HUES6 (cell line): ENCODE results near the gene RPL14.
"Not testable (repeated sequence)": the region's sequence is repeated elsewhere in the genome, so short reads cannot be mapped to it uniquely, and the experiment has no call there.

Experiments used
- H3K27ac ChIP-seq: 2 replicates; pipeline ENCODE4 v1.7.0; 2013; ENCODE audit warnings: low read depth, mild to moderate bottlenecking, low read length, inconsistent platforms
- H3K27me3 ChIP-seq: 2 replicates; pipeline ENCODE4 v1.6.1; 2013; ENCODE audit warnings: low read length; ENCODE audit not compliant: control insufficient read depth, insufficient read depth
- H3K36me3 ChIP-seq: 2 replicates; pipeline ENCODE4 v1.6.1; 2013; ENCODE audit warnings: low read length; ENCODE audit not compliant: control insufficient read depth, insufficient read depth
- H3K4me1 ChIP-seq: 2 replicates; pipeline ENCODE4 v1.6.1; 2013; ENCODE audit warnings: low read length; ENCODE audit not compliant: control insufficient read depth, insufficient read depth
- H3K4me3 ChIP-seq: 2 replicates; pipeline ENCODE4 v1.5.1; 2013; ENCODE audit warnings: low read depth, low read length
- H3K9ac ChIP-seq: one replicate; pipeline ENCODE4 v1.6.1; 2013; ENCODE audit warnings: mild to moderate bottlenecking, low read length
- H3K9me3 ChIP-seq: 2 replicates; pipeline ENCODE4 v1.6.1; 2013; ENCODE audit warnings: low read depth, low read length; ENCODE audit not compliant: control insufficient read depth, insufficient read depth

The RPL14 gene

GRCh38 chr3:40451551-40451950 lies 5.6 kb upstream of the RPL14 start:
- no peak overlapping the region for H3K4me3 ChIP-seq
- H3K27ac ChIP-seq = no peak overlapping the region
- peaks cover 3% of the 10 kb centered on the region; the same call in 1 of the 2 replicates for H3K4me1 ChIP-seq
- no peaks in the 10 kb centered on the region for H3K9me3 ChIP-seq
- H3K27me3 ChIP-seq = no peaks in the 10 kb centered on the region
- no peak overlapping the region for H3K9ac ChIP-seq
- no peaks in the 10 kb centered on the region for H3K36me3 ChIP-seq

DNA sequence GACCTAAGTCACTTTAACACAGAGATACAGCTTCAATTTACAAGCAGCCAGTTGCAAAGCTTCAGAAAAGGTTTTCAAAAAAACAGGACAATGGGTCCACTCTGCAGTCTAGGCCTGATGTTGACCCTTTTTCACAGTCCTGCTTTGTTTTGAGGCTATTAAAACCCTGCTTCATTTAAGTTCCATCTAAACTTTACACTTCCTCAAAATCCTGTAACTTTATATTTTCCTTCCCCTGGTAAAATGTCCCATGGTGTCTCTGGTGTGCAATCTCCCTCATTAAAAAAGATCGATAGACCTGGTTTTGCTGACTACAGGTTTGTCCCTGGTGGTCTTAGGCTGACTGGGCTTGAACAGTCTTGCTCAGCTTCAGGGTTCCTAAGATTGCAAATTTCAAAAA lies 5.1 kb upstream of the RPL14 start:
- Histone ChIP-seq H3K36me3 (no peaks in the 10 kb centered on the region), H3K4me1 (peaks cover 3% of the 10 kb centered on the region; the same call in 1 of the 2 replicates), H3K4me3 (peak overlapping the region; percentile 89), H3K27ac (no peak overlapping the region), H3K9me3 (no peaks in the 10 kb centered on the region), H3K27me3 (no peaks in the 10 kb centered on the region), H3K9ac (no peak overlapping the region)

DNA sequence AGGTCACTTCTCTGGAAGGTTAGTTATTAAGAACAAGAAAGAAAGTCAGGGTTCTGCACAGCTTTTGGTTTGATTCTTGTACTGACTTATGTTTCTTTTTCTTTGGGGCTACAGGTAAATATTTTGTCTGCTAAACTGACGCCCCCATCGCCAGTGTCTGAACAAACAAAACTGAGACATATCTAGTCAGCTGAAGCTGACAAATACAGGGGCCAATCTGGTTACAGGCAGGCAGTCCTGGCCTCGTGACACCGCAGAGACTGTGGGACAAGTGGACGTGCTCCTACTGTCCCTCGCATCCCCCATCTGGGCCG lies 4.6 kb upstream of the RPL14 start:
- Histone ChIP-seq H3K9me3 (no peaks in the 10 kb centered on the region), H3K4me3 (peak overlapping the region; percentile 89), H3K27me3 (no peaks in the 10 kb centered on the region), H3K27ac (peak overlapping the region; percentile 10; the same call in 1 of the 2 replicates), H3K9ac (peak overlapping the region; percentile 85), H3K36me3 (peaks cover 2% of the 10 kb centered on the region; the same call in 1 of the 2 replicates), H3K4me1 (peaks cover 3% of the 10 kb centered on the region; the same call in 1 of the 2 replicates)

DNA sequence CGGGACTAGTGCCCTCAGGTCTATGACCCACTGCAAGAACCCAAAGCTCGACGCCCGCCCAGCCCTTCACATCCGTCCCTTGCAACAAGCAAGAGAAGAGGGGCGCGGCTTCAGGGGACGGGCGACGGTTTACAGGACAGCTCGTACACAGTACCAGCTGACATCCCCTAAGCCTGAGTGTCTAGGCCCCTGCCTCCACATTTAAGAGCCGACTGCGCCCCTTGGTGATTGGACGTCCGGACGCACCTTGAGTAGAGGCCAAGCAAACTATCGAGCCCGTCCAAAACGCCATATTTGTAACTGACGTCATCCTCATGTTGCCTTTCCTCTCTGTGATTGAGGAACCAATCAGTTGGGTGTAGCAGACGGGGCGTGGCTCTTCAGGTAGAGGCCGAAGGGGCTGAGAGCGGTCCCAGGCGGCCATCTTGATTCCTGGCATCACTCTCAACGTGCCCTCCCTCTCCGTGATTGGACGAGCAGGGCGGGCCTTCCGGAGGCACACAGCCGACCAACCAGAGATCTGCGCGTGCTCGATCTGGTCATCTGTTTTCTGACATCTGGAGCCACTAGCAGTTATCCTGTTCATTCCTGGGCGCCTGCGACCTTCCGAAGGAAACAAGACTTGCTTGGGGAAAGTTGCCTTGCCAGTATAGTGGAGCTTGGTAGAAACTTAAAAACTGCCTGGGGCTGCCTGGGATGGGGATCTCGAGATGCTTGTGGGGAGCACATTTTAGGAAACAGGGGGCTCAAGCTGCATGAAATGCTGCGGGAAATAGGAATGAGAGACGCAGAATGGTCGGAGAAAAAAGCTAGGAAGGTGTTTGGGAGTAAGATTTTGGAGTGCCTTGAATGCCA lies 4.0 kb upstream of the RPL14 start:
- peak overlapping the region; percentile 85 for H3K9ac ChIP-seq
- no peaks in the 10 kb centered on the region for H3K9me3 ChIP-seq

DNA sequence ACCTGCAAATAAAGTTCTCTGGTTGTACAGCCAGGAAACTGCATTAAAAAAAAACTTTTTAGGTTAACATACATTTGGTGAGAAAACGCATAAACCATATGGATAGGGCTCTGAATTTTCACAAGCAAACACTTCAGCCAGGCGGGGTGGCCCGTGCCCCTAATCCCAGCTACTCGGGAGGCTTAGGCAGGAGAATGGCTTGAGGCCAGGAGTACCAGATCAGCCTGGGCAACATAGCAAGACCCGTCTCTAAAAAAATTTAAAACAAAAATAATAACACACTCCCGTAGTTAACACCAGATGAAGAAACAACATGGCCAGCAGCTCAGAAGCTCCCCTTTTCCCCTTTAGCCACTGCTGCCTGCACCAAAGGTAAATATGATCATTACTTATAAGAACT lies 3.2 kb upstream of the RPL14 start:
- peaks cover 17% of the 10 kb centered on the region for H3K36me3 ChIP-seq
- peak overlapping the region; percentile 89 for H3K4me3 ChIP-seq
- peak overlapping the region; percentile 32 for H3K9ac ChIP-seq
- H3K27me3 ChIP-seq = no peaks in the 10 kb centered on the region
- peaks cover 9% of the 10 kb centered on the region; the same call in 1 of the 2 replicates for H3K4me1 ChIP-seq
- no peak overlapping the region for H3K27ac ChIP-seq
- no peaks in the 10 kb centered on the region for H3K9me3 ChIP-seq

More for the DNA sequence above, 4.0 kb upstream of the RPL14 start:
- no peaks in the 10 kb centered on the region for H3K27me3 ChIP-seq
- H3K36me3 ChIP-seq = peaks cover 8% of the 10 kb centered on the region
- H3K4me1 ChIP-seq = peaks cover 4% of the 10 kb centered on the region; the same call in 1 of the 2 replicates
- H3K27ac ChIP-seq = peak overlapping the region; percentile 10; the same call in 1 of the 2 replicates
- peak overlapping the region; percentile 89 for H3K4me3 ChIP-seq

- Histone ChIP-seq H3K9me3 (no peaks in the 10 kb centered on the region), H3K36me3 (peaks cover 29% of the 10 kb centered on the region), H3K9ac (no peak overlapping the region), H3K4me3 (no peak overlapping the region), H3K27me3 (no peaks in the 10 kb centered on the region), H3K27ac (no peak overlapping the region), H3K4me1 (peaks cover 9% of the 10 kb centered on the region; the same call in 1 of the 2 replicates)
Measured at GRCh38 chr3:40455328-40455727, 1.8 kb upstream of the RPL14 start.

DNA sequence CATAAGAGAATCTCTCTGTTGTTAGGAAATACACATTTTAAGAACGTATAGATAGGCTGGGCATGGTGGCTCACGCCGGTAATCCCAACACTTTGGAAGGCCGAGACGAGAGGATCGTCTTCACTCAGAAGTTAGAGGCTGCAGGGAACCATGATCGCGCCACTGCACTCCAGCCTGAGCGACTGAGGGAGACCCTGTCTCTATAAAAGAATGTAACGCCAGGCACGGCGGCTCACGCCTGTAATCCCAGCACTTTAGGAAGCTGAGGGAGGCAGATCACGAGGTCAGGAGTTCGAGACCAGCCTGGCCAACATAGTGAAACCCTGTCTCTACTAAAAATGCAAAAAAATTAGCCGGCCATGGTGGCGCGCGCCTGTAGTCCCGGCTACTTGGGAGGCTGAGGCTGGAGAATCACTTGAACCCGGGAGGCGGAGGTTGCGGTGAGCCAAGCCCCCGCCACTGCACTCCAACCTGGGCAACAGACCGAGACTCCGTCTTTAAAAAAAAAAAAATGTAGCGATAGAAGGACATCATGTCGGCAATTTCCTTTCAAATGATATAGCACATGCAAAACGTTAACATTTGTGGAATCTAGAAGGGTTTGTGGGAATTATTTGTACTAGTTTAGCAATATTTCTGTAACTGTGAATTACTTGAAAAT lies 730 bp upstream of the RPL14 start:
- Histone ChIP-seq H3K27ac (peak overlapping the region; percentile 94), H3K9ac (peak overlapping the region; percentile 92), H3K27me3 (no peaks in the 10 kb centered on the region), H3K36me3 (peaks cover 40% of the 10 kb centered on the region), H3K9me3 (no peaks in the 10 kb centered on the region), H3K4me3 (peak overlapping the region; percentile 83), H3K4me1 (peaks cover 9% of the 10 kb centered on the region; the same call in 1 of the 2 replicates)

DNA sequence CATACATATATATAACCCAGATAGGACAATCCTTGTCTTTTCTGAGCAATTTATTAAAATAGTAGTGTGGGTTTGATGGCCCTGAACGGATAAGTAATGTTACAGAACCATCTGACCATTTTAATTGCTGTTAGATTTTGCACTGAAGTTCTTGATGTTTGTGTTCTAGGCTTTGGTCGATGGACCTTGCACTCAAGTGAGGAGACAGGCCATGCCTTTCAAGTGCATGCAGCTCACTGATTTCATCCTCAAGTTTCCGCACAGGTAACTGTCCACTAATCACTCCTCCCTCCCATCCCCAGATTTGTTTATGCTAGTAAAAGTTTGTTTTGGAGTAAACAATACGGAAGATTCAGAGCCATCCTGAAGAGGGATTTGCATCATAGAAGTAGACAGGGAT lies 1.3 kb downstream of the RPL14 start:
- Histone ChIP-seq H3K9me3 (no peaks in the 10 kb centered on the region), H3K36me3 (peaks cover 60% of the 10 kb centered on the region), H3K27ac (no peak overlapping the region), H3K9ac (peak overlapping the region; percentile 92), H3K27me3 (no peaks in the 10 kb centered on the region), H3K4me1 (0 out of 2 replicates have a peak, but pooled peaks cover 5% of the 10 kb centered on the region), H3K4me3 (peak overlapping the region; percentile 83)

- peaks cover 76% of the 10 kb centered on the region for H3K36me3 ChIP-seq
- H3K9me3 ChIP-seq, H3K4me3 ChIP-seq, H3K27me3 ChIP-seq, H3K27ac ChIP-seq, H3K4me1 ChIP-seq, H3K9ac ChIP-seq: not testable (repeated sequence)
Measured at GRCh38 chr3:40460481-40460880, 3.3 kb downstream of the RPL14 start.

DNA sequence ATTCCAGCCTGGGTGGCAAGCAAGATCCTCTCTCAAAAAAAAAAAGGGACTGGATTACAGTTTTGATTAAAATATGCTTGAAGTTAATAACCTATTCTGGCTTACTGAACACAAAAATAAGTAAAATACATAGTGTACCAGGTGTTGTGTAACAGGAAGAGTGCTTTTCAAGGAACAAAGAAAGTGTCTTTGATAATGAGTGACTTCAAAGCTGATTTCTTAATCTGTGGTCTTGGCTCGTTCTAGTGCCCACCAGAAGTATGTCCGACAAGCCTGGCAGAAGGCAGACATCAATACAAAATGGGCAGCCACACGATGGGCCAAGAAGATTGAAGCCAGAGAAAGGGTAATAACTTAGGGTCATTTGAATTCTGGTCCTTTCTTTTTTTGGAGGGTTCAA lies 4.0 kb downstream of the RPL14 start:
- no peak overlapping the region for H3K9ac ChIP-seq
- H3K4me1 ChIP-seq = 0 out of 2 replicates have a peak, but pooled peaks cover 5% of the 10 kb centered on the region
- H3K36me3 ChIP-seq = peaks cover 78% of the 10 kb centered on the region
- H3K27me3 ChIP-seq = no peaks in the 10 kb centered on the region
- H3K9me3 ChIP-seq = no peaks in the 10 kb centered on the region
- H3K4me3 ChIP-seq = no peak overlapping the region
- no peak overlapping the region for H3K27ac ChIP-seq

- peaks cover 80% of the 10 kb centered on the region for H3K36me3 ChIP-seq
- not testable (repeated sequence) for H3K27ac ChIP-seq, H3K9me3 ChIP-seq, H3K27me3 ChIP-seq, H3K9ac ChIP-seq, H3K4me1 ChIP-seq, H3K4me3 ChIP-seq
Measured at GRCh38 chr3:40462838-40463237, 5.7 kb downstream of the RPL14 start.
